ENCODE results near the gene SIK3.

The SIK3 gene

DNA sequence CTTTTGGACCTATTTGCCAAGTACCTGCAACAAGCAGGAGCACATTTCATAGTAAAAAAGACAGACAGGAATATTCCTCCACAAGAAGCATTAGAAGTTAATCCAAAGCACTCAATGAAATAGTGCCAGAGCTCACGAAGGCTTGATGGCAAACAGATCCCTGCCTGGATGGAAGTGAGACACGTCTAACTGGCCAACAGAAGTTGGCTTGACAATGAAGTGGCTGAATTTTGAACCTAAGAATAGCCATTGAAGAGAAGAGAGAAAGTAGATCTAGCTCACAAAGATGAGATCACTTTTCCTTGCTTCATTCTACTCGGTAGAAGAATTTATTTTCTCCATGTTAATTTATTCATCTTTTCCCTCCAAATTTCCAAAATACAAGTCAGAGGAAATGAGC is 230.2 kb downstream of the SIK3 start:
- no peak for DNase-seq (ENCODE audit: low read depth in 3 of 3)

GRCh38 chr11:116867619-116868018 is 230.6 kb downstream of the SIK3 start:
- DNase-seq (ENCODE audit: low read depth in 3 of 3) = no peak

DNA sequence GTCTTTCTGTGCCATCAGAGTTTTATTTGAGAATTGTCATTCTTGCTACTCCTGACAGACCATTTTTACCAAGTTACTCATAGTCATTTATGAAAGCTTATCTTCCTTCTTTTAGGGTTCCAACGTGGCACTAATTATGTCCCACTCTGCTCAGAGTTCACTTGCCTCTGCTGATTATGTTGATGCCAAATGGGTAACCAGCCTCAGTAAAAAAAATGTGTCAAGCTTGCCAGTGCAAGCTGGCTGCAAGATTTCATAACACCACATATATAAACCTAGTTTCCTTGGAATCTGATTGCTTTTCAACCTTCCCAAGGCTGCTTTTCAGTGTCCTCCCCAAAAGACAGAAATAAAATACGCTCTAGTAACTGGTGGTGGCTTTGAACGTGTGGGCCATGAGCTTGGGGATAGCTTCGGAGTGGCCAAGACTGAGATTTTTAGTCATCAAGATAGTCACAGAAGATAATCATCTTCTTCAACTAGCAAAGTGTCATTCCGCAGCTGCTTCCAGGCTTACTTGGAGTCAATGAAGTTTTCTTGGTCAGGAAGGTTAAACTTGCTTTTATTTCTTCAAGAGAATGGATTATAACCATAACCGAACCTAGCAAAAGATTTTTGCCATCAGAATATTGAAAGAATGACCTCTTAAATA is 231.3 kb downstream of the SIK3 start:
- no peak for DNase-seq (ENCODE audit: low read depth in 3 of 3)

DNA sequence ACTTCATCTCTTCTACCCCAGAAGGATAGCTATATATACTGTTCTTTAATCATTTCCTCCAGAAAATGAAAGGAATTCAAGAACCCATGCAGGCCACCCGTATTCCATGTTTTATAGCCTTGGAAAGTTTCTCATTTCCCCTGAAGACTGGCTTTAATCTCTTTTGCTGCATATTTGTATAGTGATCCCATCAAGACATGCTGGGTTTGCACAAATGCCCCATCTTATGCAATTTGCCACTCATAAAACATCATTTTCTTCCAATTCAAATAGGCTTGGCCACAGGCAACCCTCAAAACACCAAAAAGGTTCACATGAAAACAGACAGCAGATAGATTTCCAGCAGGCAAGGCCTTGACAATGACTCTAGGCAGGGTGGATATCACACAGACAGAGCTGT is 232.5 kb downstream of the SIK3 start:
- no peak for DNase-seq (ENCODE audit: low read depth in 3 of 3)

DNA sequence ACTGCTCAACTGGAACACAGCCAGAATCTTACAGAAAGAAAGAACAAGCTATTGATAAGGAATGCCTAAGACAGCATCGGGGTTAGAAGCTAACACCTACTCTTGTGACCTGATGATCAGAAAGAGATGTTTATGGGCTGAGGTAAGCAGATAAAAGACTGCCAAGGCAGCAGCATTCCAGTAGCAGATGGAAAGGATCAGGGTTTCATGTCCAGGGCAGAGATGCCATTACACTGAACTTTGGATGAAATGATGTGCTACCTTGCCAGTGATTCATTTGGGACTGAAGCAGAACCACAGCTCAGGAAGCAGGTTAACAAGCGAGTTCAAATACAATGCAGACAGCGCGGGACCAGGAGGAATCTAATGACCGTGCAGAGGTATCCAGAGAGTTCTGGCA is 233.7 kb downstream of the SIK3 start:
- no peak for DNase-seq (ENCODE audit: low read depth in 3 of 3)

DNA sequence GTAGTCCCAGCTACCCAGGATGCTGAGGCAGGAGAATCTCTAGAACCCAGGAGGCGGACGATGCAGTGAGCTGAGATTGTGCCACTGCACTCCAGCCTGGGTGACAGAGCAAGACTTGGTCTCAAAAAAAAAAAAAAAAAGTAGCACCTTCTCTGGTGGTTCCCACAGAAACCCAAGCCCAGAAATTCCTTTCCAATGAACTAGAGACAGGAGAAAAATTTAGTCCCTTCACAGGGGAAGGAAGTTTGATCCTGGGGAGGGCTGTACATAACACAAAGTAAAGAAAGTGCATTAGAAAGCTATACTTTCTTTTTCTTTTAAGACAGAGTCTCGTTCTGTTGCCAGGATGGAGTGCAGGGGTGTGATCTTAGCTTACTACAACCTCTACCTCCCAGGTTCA is 235.3 kb downstream of the SIK3 start:
- DNase-seq (ENCODE audit: low read depth in 3 of 3) = no peak

- no peak for DNase-seq (ENCODE audit: low read depth in 3 of 3)
Measured at GRCh38 chr11:116862185-116862584, 236.0 kb downstream of the SIK3 start.

- no peak for DNase-seq (ENCODE audit: low read depth in 3 of 3)
Measured at GRCh38 chr11:116861539-116861938, 236.7 kb downstream of the SIK3 start.

GRCh38 chr11:116860303-116860702 is 237.9 kb downstream of the SIK3 start:
- DNase-seq (ENCODE audit: low read depth in 3 of 3) = no peak

- DNase-seq (ENCODE audit: low read depth in 3 of 3) = no peak
Measured at GRCh38 chr11:116859175-116859574, 239.1 kb downstream of the SIK3 start.

- no peak for DNase-seq (ENCODE audit: low read depth in 3 of 3)
Measured at GRCh38 chr11:116857936-116858335, 240.3 kb downstream of the SIK3 start.

- DNase-seq (ENCODE audit: low read depth in 3 of 3) = no peak
Measured at GRCh38 chr11:116857316-116857715, 240.9 kb downstream of the SIK3 start.

GRCh38 chr11:116856423-116856822 is 241.8 kb downstream of the SIK3 start:
- no peak for DNase-seq (ENCODE audit: low read depth in 3 of 3)

- no peak for DNase-seq (ENCODE audit: low read depth in 3 of 3)
Measured at GRCh38 chr11:116855413-116855812, 242.8 kb downstream of the SIK3 start.

DNA sequence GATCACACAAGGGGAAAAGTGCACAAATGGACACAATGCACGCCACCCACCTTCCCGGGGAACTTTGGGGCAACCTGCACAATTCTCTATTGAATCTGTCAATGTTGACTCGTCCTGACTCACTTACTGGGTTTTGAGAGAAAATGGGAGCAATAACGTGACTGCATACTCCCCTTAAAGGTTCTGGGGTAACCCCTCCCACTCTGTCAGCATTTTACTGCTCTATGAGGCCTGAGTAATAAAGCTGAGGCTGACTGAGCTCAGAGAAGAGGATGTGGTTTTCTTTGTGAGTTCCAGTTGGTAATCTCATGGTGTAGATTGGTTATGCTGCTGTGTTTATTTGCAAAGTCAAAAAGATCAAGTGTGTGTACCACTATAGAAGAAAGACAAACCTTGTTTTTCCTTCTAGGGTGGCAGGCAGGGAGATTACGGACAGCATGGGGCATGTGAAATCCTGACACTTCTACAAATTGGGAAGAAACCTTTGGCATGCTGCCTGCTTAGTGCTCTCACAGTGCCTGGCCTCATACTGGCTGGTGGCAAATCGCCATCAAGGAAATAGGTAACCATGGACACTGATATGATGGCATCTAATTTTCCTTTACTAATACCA is 244.7 kb downstream of the SIK3 start:
- DNase-seq (ENCODE audit: low read depth in 3 of 3) = peak in 2 of 3 experiments; percentile 21 to 45

- DNase-seq (ENCODE audit: low read depth in 3 of 3) = no peak
Measured at GRCh38 chr11:116852261-116853031, 245.8 kb downstream of the SIK3 start.

- peak in 1 of 3 experiments; percentile 18 for DNase-seq (ENCODE audit: low read depth in 3 of 3)
Measured at GRCh38 chr11:116851626-116852025, 246.6 kb downstream of the SIK3 start.

- DNase-seq (ENCODE audit: low read depth in 3 of 3) = no peak
Measured at GRCh38 chr11:116849486-116849885, 248.7 kb downstream of the SIK3 start.

DNA sequence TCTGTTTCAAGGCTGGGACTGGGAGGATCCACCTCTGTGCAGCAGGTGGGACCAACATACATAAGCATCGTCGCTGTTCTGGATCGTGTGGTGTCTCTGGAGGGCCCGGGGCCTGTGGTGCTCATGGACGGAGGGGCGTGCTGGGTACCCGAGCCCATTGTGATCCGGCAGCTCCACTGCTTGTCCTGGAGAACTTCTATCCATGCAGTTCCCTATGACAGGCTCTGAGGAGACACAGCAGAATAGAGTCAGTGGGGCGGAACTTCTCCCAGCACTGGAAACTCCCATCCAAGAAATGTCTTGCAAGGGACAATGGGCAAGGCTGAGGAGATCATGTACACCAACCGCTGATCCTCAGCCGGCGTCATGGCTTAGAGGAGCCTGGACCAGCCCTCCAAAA is 249.2 kb downstream of the SIK3 start:
- DNase-seq (ENCODE audit: low read depth in 3 of 3) = no peak

- DNase-seq (ENCODE audit: low read depth in 3 of 3) = no peak
Measured at GRCh38 chr11:116847612-116848011, 250.6 kb downstream of the SIK3 start.

- no peak for DNase-seq (ENCODE audit: low read depth in 3 of 3)
Measured at GRCh38 chr11:116844722-116845121, 253.5 kb downstream of the SIK3 start.

- DNase-seq (ENCODE audit: low read depth in 3 of 3) = no peak
Measured at GRCh38 chr11:116843661-116844060, 254.6 kb downstream of the SIK3 start.

DNA sequence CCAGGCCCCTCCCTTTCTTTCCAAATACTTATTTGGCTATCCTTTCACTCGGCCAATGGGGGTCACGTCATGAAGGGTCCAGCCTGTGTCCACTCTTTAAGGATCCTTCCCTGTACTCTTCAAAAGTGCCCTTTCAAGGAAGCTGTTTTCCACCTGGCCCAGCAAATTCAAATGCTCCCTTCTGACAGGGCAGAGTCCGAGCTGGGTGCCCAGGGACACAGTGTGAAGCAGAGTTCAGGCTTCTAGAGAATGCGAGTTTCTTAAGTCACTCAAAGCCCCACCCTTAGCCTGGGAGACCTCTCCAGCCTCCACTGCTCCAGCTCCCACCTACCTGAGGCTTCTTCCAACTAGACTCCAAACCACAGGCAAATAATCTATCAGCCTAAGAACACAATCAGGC is 255.3 kb downstream of the SIK3 start:
- DNase-seq (ENCODE audit: low read depth in 3 of 3) = no peak
